Epidermal melanocyte (primary cell): ENCODE data around the gene LCP2.

ENCODE experiments used
- DNase-seq: peaks from one replicate; pipeline ENCODE4 v3.0.0; 2011; ENCODE audit warnings: low spot score; ENCODE audit not compliant: insufficient read length

The LCP2 gene

GRCh38 chr5:170296935-170297588 is 515 bp downstream of the LCP2 start:
- no peak for DNase-seq

- no peak for DNase-seq
These were observed 1.3 kb downstream of the LCP2 start for GRCh38 chr5:170296036-170296934.

- DNase-seq: no peak
These were observed 3.0 kb downstream of the LCP2 start for GRCh38 chr5:170294556-170294955.

- no peak for DNase-seq
These were observed 3.5 kb downstream of the LCP2 start for GRCh38 chr5:170294057-170294456.

DNA sequence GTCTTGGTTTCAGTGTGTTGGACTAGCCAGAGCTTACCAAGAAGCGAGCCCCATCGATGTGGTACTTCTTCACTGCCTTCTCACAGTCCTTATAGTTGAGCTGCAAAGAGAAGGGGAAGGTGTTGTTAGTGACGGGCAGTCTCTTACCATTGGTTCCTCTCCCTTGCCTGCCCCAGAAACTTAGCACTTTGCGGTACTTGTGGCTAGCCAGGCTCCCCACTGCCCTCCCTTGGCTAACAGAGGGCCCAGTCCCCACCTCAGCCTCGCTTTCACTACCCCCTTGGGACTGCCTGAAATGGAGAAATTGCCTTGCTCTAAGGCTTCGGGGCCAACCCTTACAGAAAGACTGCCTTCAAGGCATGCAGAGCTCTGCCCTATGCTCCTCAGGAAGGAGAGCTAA is 4.3 kb downstream of the LCP2 start:
- DNase-seq: no peak

- DNase-seq: no peak
These were observed 5.1 kb downstream of the LCP2 start for GRCh38 chr5:170292179-170293104.

GRCh38 chr5:170290498-170290897 is 7.1 kb downstream of the LCP2 start:
- no peak for DNase-seq

DNA sequence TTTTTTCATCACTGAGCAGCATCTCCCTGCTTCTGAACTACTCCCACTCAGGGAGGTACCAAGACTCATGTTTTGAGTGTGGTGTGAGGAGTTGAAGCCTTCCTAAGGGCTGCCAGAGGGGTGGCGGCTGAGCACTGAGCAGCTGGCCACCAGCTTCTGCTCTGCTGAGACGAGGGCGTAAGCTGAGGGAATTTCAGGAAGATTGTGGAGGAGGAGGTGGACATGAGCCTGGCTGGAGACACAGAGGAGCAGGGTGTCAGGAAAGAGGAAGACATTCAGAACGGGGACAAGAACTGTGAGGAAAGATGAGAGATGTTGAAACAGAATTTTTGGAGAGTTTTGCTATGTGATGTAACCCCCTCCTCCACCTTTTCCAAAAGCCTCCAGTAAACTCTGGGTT is 7.8 kb downstream of the LCP2 start:
- DNase-seq: no peak

DNA sequence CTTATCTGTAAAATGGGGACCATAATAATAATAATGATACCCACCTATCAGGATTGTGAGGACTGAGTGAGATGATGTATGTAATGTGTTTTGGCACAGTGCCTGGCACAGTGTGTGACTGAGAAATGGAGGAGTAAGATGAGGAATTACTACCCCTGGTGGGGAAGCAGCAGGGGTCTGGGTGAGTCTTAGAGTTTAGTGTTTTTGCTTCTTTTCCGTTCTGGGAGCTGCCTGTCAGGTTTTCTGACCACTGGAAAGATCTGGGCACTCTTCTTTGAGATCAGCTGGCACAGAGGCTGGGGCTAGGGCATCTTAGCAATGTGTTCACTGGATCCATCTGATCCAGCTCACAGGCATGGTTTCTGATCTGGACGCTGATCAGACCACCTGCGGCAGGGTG is 8.5 kb downstream of the LCP2 start:
- no peak for DNase-seq

- no peak for DNase-seq
These were observed 9.0 kb downstream of the LCP2 start for GRCh38 chr5:170288551-170288950.

- no peak for DNase-seq
These were observed 9.4 kb downstream of the LCP2 start for GRCh38 chr5:170288151-170288550.

DNA sequence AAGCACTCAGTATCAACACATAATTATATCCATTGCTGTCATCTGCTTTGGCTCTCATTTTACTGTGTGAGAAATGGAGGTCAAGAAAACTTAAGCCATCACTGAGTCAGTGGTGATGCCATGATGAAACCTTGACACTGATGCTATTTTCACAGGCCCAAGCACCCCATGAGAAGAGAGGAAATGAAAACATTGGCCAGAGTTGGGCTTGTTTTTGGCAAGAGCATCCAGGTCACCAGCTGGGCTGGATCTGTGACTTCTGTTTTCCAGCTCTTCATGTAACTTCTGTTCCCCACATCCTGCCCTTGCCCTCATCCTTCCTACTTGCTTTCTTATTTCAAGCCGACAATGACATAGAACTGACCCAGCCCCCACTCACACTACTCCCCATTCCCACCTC is 10.0 kb downstream of the LCP2 start:
- no peak for DNase-seq

GRCh38 chr5:170286386-170286925 is 11.1 kb downstream of the LCP2 start:
- no peak for DNase-seq

GRCh38 chr5:170285181-170285580 is 12.4 kb downstream of the LCP2 start:
- DNase-seq: no peak

- DNase-seq: no peak
These were observed 13.3 kb downstream of the LCP2 start for GRCh38 chr5:170284231-170284630.

GRCh38 chr5:170283296-170283695 is 14.3 kb downstream of the LCP2 start:
- DNase-seq: no peak

DNA sequence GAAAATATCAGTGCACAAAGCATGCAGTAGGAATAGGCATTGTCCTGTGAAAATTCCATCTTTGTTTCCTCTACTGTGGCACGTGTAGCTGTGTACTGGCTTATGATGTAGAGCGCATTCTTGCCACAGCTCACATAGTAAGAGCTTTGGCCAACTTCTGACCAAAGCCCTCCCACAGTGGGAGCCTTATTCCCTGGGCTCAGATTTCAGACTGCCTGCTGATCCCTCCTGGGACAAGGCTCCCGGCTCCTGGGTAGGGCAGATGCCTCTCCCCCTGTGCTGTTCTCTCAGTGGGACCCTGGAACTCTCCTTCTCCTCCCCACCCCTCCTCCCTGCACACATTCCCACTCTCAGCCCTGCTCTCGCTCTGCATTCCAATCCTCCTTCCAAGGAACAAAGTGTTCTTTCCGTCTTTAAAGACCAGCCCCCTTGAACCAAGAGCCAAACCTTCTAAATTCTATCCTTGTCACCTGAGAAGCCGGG is 17.5 kb downstream of the LCP2 start:
- DNase-seq: no peak

DNA sequence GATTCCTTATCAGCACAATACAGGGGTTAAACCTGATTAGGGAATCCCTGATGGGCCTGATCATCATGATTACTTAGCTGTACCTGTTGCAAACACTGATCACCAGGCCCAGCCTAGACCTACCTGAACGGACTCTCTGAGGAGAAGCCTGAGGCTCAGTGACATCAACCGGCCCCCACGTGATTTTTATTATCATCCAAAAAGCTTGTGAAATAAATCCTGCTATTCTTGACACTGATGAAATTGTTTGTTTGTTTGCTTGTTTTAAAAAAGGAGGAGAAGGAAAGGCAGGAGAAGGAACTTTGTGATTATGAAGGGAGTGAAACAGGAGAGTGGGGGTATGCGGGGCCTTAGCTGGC is 18.1 kb downstream of the LCP2 start:
- no peak for DNase-seq

GRCh38 chr5:170278611-170279458 is 18.7 kb downstream of the LCP2 start:
- DNase-seq: no peak

DNA sequence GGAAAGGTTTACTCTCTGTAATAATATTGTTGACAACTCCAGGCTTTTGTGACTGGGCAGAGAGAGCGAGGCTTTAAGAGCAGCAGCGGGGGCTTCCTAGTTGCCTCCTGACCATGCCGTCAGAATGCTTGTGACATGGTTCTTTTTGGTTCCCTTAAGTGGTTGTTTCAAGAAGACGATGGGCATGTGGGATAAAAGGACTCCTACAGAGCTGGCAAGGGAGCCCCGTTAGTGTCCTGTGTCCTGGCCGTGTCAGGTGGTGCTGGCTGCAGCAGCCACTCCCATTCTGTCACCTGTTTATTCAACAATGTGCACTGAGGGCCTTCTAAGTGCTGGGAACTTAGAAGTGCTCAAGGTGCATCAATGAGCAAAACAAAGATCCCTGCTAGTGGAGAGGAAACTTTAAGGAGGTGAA is 19.7 kb downstream of the LCP2 start:
- no peak for DNase-seq
